Fibroblast of mammary gland (primary cell): ENCODE results near the gene FRAT1.

Experiments
- DNase-seq: peaks from one replicate; pipeline ENCODE4 v3.0.0-alpha.2; 2010; ENCODE audit warnings: low read depth
- H3K4me3 ChIP-seq: 2 replicates; pipeline ENCODE4 v1.5.1; 2011; ENCODE audit warnings: low read depth, mild to moderate bottlenecking, low read length, moderate library complexity; ENCODE audit not compliant: control insufficient read depth
- TF ChIP-seq, protein P1 (sequence below): conservative IDR thresholded peaks from 2 replicates; pipeline ENCODE4 v1.5.1; 2011; ENCODE audit warnings: low read depth, low read length, inconsistent platforms; ENCODE audit not compliant: control insufficient read depth, insufficient read depth

The FRAT1 gene

DNA sequence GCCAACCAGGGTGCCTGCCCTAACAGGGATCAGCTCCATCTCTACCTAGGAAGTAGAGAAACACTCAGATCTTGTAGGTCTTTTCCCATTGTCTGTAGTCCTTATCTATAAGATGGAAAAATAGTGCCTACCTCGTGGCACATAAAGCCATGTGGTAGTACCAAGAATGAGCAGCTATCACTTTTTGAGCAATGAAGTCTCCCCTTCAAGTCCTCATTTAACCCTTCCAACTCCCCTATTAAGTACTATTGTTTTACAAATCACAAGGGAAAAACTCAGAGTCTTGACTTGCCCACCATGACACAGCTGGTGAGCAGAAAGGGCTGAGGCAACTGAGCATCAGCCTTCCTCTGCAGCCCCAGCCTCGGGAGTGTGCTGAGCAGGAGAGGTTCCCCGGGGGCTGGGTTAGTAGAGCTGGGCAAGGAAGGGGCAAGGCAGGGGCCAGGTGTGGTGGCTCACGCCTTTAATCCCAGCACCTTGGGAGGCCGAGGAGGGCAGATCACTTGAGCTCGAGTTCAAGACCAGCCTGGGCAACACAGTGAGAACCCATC is 12.2 kb downstream of the FRAT1 start:
- H3K4me3 ChIP-seq = no peak overlapping the region
- TF ChIP-seq, protein P1, sequence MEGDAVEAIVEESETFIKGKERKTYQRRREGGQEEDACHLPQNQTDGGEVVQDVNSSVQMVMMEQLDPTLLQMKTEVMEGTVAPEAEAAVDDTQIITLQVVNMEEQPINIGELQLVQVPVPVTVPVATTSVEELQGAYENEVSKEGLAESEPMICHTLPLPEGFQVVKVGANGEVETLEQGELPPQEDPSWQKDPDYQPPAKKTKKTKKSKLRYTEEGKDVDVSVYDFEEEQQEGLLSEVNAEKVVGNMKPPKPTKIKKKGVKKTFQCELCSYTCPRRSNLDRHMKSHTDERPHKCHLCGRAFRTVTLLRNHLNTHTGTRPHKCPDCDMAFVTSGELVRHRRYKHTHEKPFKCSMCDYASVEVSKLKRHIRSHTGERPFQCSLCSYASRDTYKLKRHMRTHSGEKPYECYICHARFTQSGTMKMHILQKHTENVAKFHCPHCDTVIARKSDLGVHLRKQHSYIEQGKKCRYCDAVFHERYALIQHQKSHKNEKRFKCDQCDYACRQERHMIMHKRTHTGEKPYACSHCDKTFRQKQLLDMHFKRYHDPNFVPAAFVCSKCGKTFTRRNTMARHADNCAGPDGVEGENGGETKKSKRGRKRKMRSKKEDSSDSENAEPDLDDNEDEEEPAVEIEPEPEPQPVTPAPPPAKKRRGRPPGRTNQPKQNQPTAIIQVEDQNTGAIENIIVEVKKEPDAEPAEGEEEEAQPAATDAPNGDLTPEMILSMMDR = no peak
- no peak for DNase-seq

GRCh38 chr10:97332591-97333350 is 13.7 kb downstream of the FRAT1 start:
- H3K4me3 ChIP-seq = peak overlapping the region; percentile 56
- peak; percentile 90 for DNase-seq
- TF ChIP-seq, protein P1 = peak; percentile 45

- peak; percentile 59 for DNase-seq
- H3K4me3 ChIP-seq = peak overlapping the region; percentile 56
- TF ChIP-seq, protein P1 = peak; percentile 23
Observed at GRCh38 chr10:97333351-97333600, 14.2 kb downstream of the FRAT1 start.

GRCh38 chr10:97333601-97334369 is 14.7 kb downstream of the FRAT1 start:
- DNase-seq = peak; percentile 52
- peak overlapping the region; percentile 56 for H3K4me3 ChIP-seq
- TF ChIP-seq, protein P1 = no peak

- H3K4me3 ChIP-seq = peak within 1 kb of the TSS; percentile 61
- DNase-seq = peak; percentile 87
- TF ChIP-seq, protein P1 = no peak
Observed at GRCh38 chr10:97334370-97335175, 15.5 kb downstream of the FRAT1 start, which contains the start of gene FRAT2. FRAT2 (minus strand) TSS chr10:97334729; CDS start chr10:97334572, 157 bp downstream.

DNA sequence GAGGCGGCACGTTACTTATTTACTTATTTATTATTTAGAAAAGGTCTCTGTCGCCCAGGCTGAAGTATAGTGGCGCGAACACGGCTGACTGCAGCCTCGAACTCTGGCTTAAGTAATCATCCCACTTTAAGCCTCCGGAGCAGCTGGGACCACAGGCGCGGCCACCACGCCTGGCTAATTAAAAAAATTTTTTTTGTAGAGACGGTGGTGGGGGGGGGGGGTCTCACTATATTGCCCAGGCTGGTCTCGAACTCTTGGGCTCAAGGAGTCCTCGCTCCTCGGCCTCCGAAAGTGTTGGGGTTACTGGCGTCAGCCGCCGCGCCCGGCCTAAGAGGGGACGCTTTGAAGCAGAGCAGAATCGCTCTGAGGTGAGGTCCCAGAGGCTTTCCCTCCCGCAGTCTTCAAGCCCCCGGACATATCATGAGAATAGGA is 16.1 kb downstream of the FRAT1 start:
- H3K4me3 ChIP-seq = peak overlapping the region; percentile 61
- no peak for DNase-seq
- TF ChIP-seq, protein P1 = no peak
